Non-pigmented ciliary epithelial cell (primary cell): Measurements from ENCODE around the gene COX7A2.

Experiments
- DNase-seq: peaks from one replicate; pipeline ENCODE4 v3.0.0-alpha.2; 2010; ENCODE audit warnings: low read depth

COX7A2 gene

GRCh38 chr6:75268121-75268987 is 24.8 kb upstream of the COX7A2 start:
- DNase-seq: no peak

GRCh38 chr6:75267461-75267860 is 23.9 kb upstream of the COX7A2 start:
- DNase-seq: no peak

- no peak for DNase-seq
Observed at GRCh38 chr6:75266716-75267291, 23.2 kb upstream of the COX7A2 start.

GRCh38 chr6:75263401-75263750 is 19.8 kb upstream of the COX7A2 start:
- DNase-seq: no peak

GRCh38 chr6:75262716-75263400 is 19.3 kb upstream of the COX7A2 start:
- DNase-seq: no peak

- DNase-seq: no peak
Observed at GRCh38 chr6:75261299-75261698, 17.7 kb upstream of the COX7A2 start.

GRCh38 chr6:75257343-75258087 is 13.9 kb upstream of the COX7A2 start:
- DNase-seq: no peak

- DNase-seq: no peak
Observed at GRCh38 chr6:75250552-75250951, 7.0 kb upstream of the COX7A2 start.

- DNase-seq: no peak
Observed at GRCh38 chr6:75249837-75250236, 6.2 kb upstream of the COX7A2 start.

GRCh38 chr6:75246386-75246785 is 2.8 kb upstream of the COX7A2 start:
- DNase-seq: no peak

- DNase-seq: no peak
Observed at GRCh38 chr6:75244063-75244584, 523 bp upstream of the COX7A2 start.

GRCh38 chr6:75236630-75237029 is 7.0 kb downstream of the COX7A2 start:
- no peak for DNase-seq

GRCh38 chr6:75235271-75235670 is 8.3 kb downstream of the COX7A2 start:
- DNase-seq: no peak

- DNase-seq: no peak
Observed at GRCh38 chr6:75234126-75234865, 9.3 kb downstream of the COX7A2 start.

- DNase-seq: no peak
Observed at GRCh38 chr6:75233092-75233615, 10.4 kb downstream of the COX7A2 start.

- DNase-seq: no peak
Observed at GRCh38 chr6:75230484-75231325, 12.9 kb downstream of the COX7A2 start.

GRCh38 chr6:75224303-75224926 is 19.2 kb downstream of the COX7A2 start:
- DNase-seq: no peak

GRCh38 chr6:75223428-75223827 is 20.2 kb downstream of the COX7A2 start:
- DNase-seq: no peak

- no peak for DNase-seq
Observed at GRCh38 chr6:75222261-75222660, 21.3 kb downstream of the COX7A2 start.

- DNase-seq: no peak
Observed at GRCh38 chr6:75221116-75221515, 22.5 kb downstream of the COX7A2 start.
